ENCODE measurements around the gene KIAA1671. TPM values are rescaled to one million over a fixed set of nuclear protein-coding genes. Genes with fewer than 3 reads are reported as not detected.

The KIAA1671 gene
- total and polyA plus RNA-seq, 5 donors from 2014 or later, result 0.21 to 3.3 (median 0.65) TPM; not detected in 1

GRCh38 chr22:25008666-25009065, 56.1 kb downstream of the KIAA1671 start:
- ATAC-seq (ENCODE audit: low read depth in 2 of 2), result no peak
- Mint-ChIP-seq H3K36me3 (no peaks in the 10 kb centered on the region), H3K9me3 (peaks cover 0 to 4% (median 0%) of the 10 kb centered on the region in 7 donors), H3K4me3 (no peak overlapping the region), H3K27ac (no peak overlapping the region), H3K27me3 (no peaks in the 10 kb centered on the region), H3K4me1 (peaks cover 0 to 2% (median 0%) of the 10 kb centered on the region in 4 donors)
- H3K9me3 ChIP-seq (ENCODE audit: control insufficient read depth in 2 of 2, low read length in 2 of 2), result no peaks in the 10 kb centered on the region
- no peak overlapping the region for H3K4me3 ChIP-seq (ENCODE audit: low read depth, low read length)
- no peaks in the 10 kb centered on the region for H3K27me3 ChIP-seq (ENCODE audit: control insufficient read depth, insufficient read depth, low read length)
- H3K4me1 ChIP-seq (ENCODE audit: control insufficient read depth, insufficient read depth, low read length, poor library complexity, severe bottlenecking), result no peaks in the 10 kb centered on the region
- no peak for DNase-seq
- no peak overlapping the region for H3K27ac ChIP-seq (ENCODE audit: insufficient read depth, low read length, poor library complexity, severe bottlenecking)
- H3K36me3 ChIP-seq (ENCODE audit: control insufficient read depth, insufficient read depth, low read length), result no peaks in the 10 kb centered on the region

DNA sequence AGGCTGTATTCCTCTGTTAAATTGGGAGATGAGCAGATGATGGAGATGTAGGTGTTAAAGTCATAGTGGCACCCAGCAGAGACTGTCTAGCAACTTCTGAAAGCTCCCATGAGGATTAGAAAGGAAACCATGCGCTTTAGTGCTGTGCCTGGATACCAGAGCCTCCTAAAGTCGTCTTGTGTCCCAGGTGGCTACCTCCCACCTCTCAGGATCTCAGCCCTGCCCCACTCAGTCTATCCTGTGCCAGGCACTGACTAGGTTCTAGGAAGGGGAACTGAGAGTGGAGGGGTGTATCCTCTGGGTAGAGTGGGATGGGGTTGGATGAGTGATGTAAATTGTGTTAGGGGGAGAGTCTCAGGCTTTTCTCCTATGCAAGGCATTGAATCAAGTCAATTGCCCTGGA, 60.2 kb downstream of the KIAA1671 start:
- Histone ChIP-seq H3K27me3 (ENCODE audit: control insufficient read depth, insufficient read depth, low read length) (peaks cover 2% of the 10 kb centered on the region), H3K36me3 (ENCODE audit: control insufficient read depth, insufficient read depth, low read length) (no peaks in the 10 kb centered on the region), H3K9me3 (ENCODE audit: control insufficient read depth in 2 of 2, low read length in 2 of 2) (no peaks in the 10 kb centered on the region), H3K27ac (ENCODE audit: insufficient read depth, low read length, poor library complexity, severe bottlenecking) (no peak overlapping the region), H3K4me1 (ENCODE audit: control insufficient read depth, insufficient read depth, low read length, poor library complexity, severe bottlenecking) (no peaks in the 10 kb centered on the region), H3K4me3 (ENCODE audit: low read depth, low read length) (no peak overlapping the region)
- Mint-ChIP-seq H3K4me3 (no peak overlapping the region), H3K27ac (no peak overlapping the region), H3K36me3 (no peaks in the 10 kb centered on the region), H3K27me3 (peaks cover 15% of the 10 kb centered on the region), H3K4me1 (peaks cover 0 to under 1% (median 0%) of the 10 kb centered on the region in 4 donors), H3K9me3 (peaks cover 0 to 2% (median 0%) of the 10 kb centered on the region in 7 donors)
- ATAC-seq (ENCODE audit: low read depth in 2 of 2) (no peak), DNase-seq (no peak)

GRCh38 chr22:25013607-25014006, 61.1 kb downstream of the KIAA1671 start:
- no peaks in the 10 kb centered on the region for H3K36me3 Mint-ChIP-seq
- H3K4me3 ChIP-seq (ENCODE audit: low read depth, low read length), result no peak overlapping the region
- H3K9me3 Mint-ChIP-seq, result peaks cover 0 to 2% (median 0%) of the 10 kb centered on the region in 7 donors
- H3K4me1 ChIP-seq (ENCODE audit: control insufficient read depth, insufficient read depth, low read length, poor library complexity, severe bottlenecking), result no peaks in the 10 kb centered on the region
- DNase-seq (no peak), ATAC-seq (ENCODE audit: low read depth in 2 of 2) (no peak)
- no peaks in the 10 kb centered on the region for H3K36me3 ChIP-seq (ENCODE audit: control insufficient read depth, insufficient read depth, low read length)
- no peak overlapping the region for H3K27ac ChIP-seq (ENCODE audit: insufficient read depth, low read length, poor library complexity, severe bottlenecking)
- H3K9me3 ChIP-seq (ENCODE audit: control insufficient read depth in 2 of 2, low read length in 2 of 2), result no peaks in the 10 kb centered on the region
- no peak overlapping the region for H3K4me3 Mint-ChIP-seq
- peaks cover 2% of the 10 kb centered on the region for H3K27me3 ChIP-seq (ENCODE audit: control insufficient read depth, insufficient read depth, low read length)
- H3K4me1 Mint-ChIP-seq, result no peaks in the 10 kb centered on the region
- no peak overlapping the region for H3K27ac Mint-ChIP-seq
- H3K27me3 Mint-ChIP-seq, result peaks cover 23% of the 10 kb centered on the region

GRCh38 chr22:25014896-25015755, 62.6 kb downstream of the KIAA1671 start:
- Histone ChIP-seq H3K27me3 (ENCODE audit: control insufficient read depth, insufficient read depth, low read length) (peaks cover 2% of the 10 kb centered on the region), H3K27ac (ENCODE audit: insufficient read depth, low read length, poor library complexity, severe bottlenecking) (no peak overlapping the region), H3K4me1 (ENCODE audit: control insufficient read depth, insufficient read depth, low read length, poor library complexity, severe bottlenecking) (no peaks in the 10 kb centered on the region), H3K4me3 (ENCODE audit: low read depth, low read length) (no peak overlapping the region), H3K9me3 (ENCODE audit: control insufficient read depth in 2 of 2, low read length in 2 of 2) (no peaks in the 10 kb centered on the region), H3K36me3 (ENCODE audit: control insufficient read depth, insufficient read depth, low read length) (no peaks in the 10 kb centered on the region)
- Mint-ChIP-seq H3K27ac (no peak overlapping the region), H3K27me3 (peaks cover 23% of the 10 kb centered on the region), H3K4me1 (no peaks in the 10 kb centered on the region), H3K9me3 (peaks cover 0 to 2% (median 0%) of the 10 kb centered on the region in 7 donors), H3K36me3 (no peaks in the 10 kb centered on the region), H3K4me3 (no peak overlapping the region)
- ATAC-seq (ENCODE audit: low read depth in 2 of 2) (no peak), DNase-seq (no peak)

- Mint-ChIP-seq H3K4me3 (no peak overlapping the region), H3K27me3 (peaks cover 23% of the 10 kb centered on the region), H3K27ac (no peak overlapping the region)
Measured at GRCh38 chr22:25016311-25016710, 63.8 kb downstream of the KIAA1671 start.

DNA sequence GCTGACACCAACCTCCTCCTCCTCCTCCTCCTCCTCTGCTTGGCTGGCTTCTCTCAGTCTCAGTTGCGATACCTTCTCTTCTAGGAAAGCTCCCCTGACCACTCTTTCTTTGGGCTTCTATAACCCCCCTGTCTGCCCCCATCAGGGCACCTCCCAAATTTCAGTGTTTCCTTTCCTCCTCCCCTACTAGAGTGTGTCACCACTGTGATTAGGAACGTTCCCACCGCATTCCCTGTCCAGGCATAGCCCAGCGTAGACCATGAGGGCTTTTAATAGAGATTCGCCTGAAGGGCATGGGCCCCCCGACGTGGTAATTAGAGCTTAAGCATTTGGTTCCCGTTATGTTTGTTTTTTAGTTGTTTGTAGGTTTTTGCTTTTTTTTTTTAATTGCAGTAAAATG, 65.5 kb downstream of the KIAA1671 start:
- no peaks in the 10 kb centered on the region for H3K9me3 ChIP-seq (ENCODE audit: control insufficient read depth in 2 of 2, low read length in 2 of 2)
- no peaks in the 10 kb centered on the region for H3K36me3 Mint-ChIP-seq
- H3K27ac Mint-ChIP-seq, result peak overlapping the region in 1 of 3 donors; percentile 7
- H3K4me3 ChIP-seq (ENCODE audit: low read depth, low read length), result no peak overlapping the region
- ATAC-seq (ENCODE audit: low read depth in 2 of 2), result no peak
- no peaks in the 10 kb centered on the region for H3K4me1 Mint-ChIP-seq
- H3K36me3 ChIP-seq (ENCODE audit: control insufficient read depth, insufficient read depth, low read length), result no peaks in the 10 kb centered on the region
- peaks cover 33% of the 10 kb centered on the region for H3K27me3 Mint-ChIP-seq
- H3K27ac ChIP-seq (ENCODE audit: insufficient read depth, low read length, poor library complexity, severe bottlenecking), result no peak overlapping the region
- no peak for DNase-seq
- H3K4me1 ChIP-seq (ENCODE audit: control insufficient read depth, insufficient read depth, low read length, poor library complexity, severe bottlenecking), result no peaks in the 10 kb centered on the region
- H3K27me3 ChIP-seq (ENCODE audit: control insufficient read depth, insufficient read depth, low read length), result peaks cover 2% of the 10 kb centered on the region
- peaks cover 0 to 5% (median 0%) of the 10 kb centered on the region in 7 donors for H3K9me3 Mint-ChIP-seq
- no peak overlapping the region for H3K4me3 Mint-ChIP-seq

More at GRCh38 chr22:25016311-25016710, 63.8 kb downstream of the KIAA1671 start:
- Histone ChIP-seq H3K36me3 (ENCODE audit: control insufficient read depth, insufficient read depth, low read length) (no peaks in the 10 kb centered on the region), H3K27me3 (ENCODE audit: control insufficient read depth, insufficient read depth, low read length) (peaks cover 2% of the 10 kb centered on the region), H3K9me3 (ENCODE audit: control insufficient read depth in 2 of 2, low read length in 2 of 2) (no peaks in the 10 kb centered on the region), H3K4me1 (ENCODE audit: control insufficient read depth, insufficient read depth, low read length, poor library complexity, severe bottlenecking) (no peaks in the 10 kb centered on the region), H3K4me3 (ENCODE audit: low read depth, low read length) (no peak overlapping the region), H3K27ac (ENCODE audit: insufficient read depth, low read length, poor library complexity, severe bottlenecking) (no peak overlapping the region)
- H3K4me1 Mint-ChIP-seq, result no peaks in the 10 kb centered on the region
- H3K36me3 Mint-ChIP-seq, result no peaks in the 10 kb centered on the region
- H3K9me3 Mint-ChIP-seq, result peaks cover 0 to 5% (median 0%) of the 10 kb centered on the region in 7 donors
- DNase-seq (no peak), ATAC-seq (ENCODE audit: low read depth in 2 of 2) (no peak)

- Histone ChIP-seq H3K4me1 (ENCODE audit: control insufficient read depth, insufficient read depth, low read length, poor library complexity, severe bottlenecking) (no peaks in the 10 kb centered on the region), H3K4me3 (ENCODE audit: low read depth, low read length) (no peak overlapping the region), H3K27ac (ENCODE audit: insufficient read depth, low read length, poor library complexity, severe bottlenecking) (no peak overlapping the region), H3K36me3 (ENCODE audit: control insufficient read depth, insufficient read depth, low read length) (no peaks in the 10 kb centered on the region), H3K27me3 (ENCODE audit: control insufficient read depth, insufficient read depth, low read length) (peaks cover 2% of the 10 kb centered on the region), H3K9me3 (ENCODE audit: control insufficient read depth in 2 of 2, low read length in 2 of 2) (no peaks in the 10 kb centered on the region)
- H3K27ac Mint-ChIP-seq, result no peak overlapping the region
- no peaks in the 10 kb centered on the region for H3K36me3 Mint-ChIP-seq
- peaks cover 0 to 3% (median 0%) of the 10 kb centered on the region in 7 donors for H3K9me3 Mint-ChIP-seq
- no peaks in the 10 kb centered on the region for H3K4me1 Mint-ChIP-seq
- peaks cover 33% of the 10 kb centered on the region for H3K27me3 Mint-ChIP-seq
- H3K4me3 Mint-ChIP-seq, result no peak overlapping the region
- no peak for ATAC-seq (ENCODE audit: low read depth in 2 of 2)
- DNase-seq, result no peak
Measured at GRCh38 chr22:25019427-25020184, 67.1 kb downstream of the KIAA1671 start.
